Amniotic stem cell (primary cell): ENCODE data around the gene NBAS.

Source experiments
- DNase-seq: peaks from one replicate; lab custom pipeline; 2025; lab: John Stamatoyannopoulos, UW

Gene NBAS

GRCh38 chr2:15560988-15561573 lies at the start of gene NBAS:
TSS of gene NBAS (minus strand) at chr2:15561334. CDS start at chr2:15561304, 30 bp downstream.
- peak; percentile 52 for DNase-seq

DNA sequence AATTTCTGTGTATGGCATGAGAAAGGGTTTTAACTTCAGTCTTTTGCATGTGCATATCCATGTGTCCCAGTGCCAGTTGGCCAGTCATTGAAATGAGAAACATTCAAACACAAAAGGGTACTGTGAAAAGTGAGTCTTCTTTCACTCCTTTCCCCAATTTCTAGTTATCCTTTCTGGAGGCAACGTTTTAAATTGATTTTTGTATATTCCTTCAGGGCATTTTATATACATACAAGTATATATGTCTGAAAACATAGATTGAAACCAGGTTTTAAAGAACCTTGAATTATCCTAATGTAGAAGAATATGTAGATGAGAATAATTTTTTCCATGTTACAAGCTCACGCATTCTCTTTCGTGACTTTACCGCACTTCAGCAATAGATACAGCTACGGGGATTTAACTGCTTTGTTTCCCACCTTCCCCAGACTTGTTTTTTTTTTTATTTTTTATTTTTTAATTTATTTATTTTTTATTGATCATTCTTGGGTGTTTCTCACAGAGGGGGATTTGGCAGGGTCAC lies 49.4 kb upstream of the NBAS start:
- DNase-seq, result no peak

- no peak for DNase-seq
Measured at GRCh38 chr2:15609341-15610042, 48.4 kb upstream of the NBAS start.

GRCh38 chr2:15608392-15608761 lies 47.2 kb upstream of the NBAS start:
- DNase-seq, result no peak

DNA sequence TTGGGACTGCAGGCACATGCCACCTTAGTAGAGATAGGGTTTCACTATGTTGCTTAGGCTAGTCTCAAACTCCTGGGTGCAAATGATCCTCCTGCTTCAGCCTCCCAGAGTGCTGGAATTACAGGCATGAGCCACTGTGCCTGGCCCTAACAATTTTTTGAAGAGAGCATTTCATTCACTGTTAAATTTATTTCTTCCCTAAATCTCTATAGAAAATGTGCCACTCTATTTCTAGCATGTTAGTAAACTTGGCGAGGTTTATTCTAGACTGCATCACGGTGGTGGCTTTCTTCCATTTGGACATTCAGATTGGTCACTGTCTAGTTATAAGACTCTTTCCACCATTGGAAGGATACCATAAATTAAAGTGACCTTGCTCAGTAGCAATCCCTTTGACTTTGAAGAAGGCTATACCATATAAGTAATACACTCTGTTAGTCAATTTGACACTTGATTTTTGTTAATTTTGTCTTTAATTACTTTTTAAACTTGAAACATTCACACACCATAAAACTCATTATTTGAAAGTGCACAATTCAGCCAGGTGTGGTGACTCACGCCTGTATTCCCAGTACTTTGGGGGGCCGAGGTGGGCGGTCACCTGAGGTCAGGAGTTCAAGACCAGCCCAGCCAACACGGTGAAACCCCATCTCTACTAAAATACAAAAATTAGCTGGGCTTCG lies 46.7 kb upstream of the NBAS start:
- DNase-seq, result no peak

DNA sequence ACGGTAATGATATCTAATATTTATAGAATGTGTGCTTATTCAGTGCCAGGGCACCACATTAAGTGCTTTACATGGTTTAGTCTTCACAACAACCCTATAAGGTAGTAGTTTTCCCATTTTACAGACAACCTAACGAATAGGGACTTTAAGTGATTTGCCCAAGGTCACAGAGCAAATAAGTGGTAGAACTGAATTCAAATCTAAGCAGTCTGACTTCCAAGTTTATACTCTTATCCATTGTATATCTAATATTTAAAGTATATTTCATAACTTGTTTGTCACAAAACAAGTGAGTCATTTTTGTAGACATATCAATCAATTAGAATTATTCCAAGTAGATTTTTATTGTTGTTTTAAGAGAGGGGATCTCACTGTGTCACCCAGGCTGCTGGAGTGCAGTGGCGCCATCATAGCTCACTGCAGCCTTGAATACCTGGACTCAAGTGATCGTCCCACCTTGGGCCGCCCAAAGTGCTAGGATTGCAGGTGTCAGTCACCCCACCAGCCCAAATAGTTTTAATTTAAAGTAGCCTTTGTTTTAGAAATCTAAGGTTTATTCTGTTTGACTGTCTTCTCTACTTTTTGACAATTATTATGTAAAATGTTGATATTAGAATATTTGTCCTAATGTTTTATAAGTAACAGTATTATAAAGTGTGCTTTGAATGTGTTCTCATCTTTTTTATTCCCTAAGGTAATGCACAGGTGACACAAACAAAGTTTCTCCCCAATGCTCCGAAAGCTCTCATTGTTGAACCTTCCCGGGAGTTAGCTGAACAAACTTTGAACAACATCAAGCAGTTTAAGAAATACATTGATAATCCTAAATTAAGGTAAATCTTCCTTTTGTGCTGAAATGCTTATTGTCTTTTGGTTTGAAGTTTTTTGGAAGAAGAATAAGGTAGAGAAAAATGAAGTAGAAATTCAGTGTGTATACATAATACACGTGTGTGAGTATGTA lies 45.6 kb upstream of the NBAS start:
- no peak for DNase-seq

DNA sequence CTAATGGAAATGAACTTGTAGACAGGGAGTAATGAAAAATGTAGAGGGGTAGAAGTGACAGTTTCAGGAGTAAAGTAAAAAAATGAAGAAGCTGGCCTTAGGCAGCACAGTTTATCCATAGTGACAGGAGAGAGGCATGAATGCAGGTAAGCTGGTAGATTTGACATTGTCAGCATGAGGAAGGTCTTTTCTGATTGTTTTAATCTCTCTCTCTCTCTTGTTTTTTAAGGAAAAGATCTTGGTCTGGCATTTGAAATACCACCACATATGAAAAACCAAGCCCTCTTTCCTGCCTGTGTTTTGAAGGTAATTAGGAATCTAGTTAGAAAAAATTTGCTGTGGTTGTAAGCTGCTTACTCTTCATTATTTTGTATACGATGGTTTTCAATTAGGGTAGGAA lies 44.6 kb upstream of the NBAS start:
- DNase-seq, result no peak

DNA sequence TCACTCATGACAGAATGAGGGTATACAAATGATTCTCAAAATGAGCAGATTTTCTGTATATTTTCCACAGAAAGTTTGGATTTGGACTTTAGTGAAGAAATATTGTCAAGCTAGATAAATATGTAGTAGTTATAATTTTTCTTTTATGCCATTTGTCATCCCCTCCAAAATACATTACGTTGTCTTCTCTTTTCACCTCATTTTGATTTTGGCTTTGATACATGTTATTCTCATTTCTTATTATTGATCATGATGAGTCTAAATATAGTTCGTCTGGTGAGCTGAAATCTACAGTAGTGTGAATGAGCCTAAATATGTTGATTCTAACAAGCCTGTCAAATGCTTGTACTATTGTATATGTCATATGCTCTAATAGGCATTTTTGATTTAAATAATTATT lies 42.8 kb upstream of the NBAS start:
- DNase-seq, result no peak

- no peak for DNase-seq
Measured at GRCh38 chr2:15603044-15603765, 42.1 kb upstream of the NBAS start.

GRCh38 chr2:15602393-15602792 lies 41.3 kb upstream of the NBAS start:
- DNase-seq, result no peak

DNA sequence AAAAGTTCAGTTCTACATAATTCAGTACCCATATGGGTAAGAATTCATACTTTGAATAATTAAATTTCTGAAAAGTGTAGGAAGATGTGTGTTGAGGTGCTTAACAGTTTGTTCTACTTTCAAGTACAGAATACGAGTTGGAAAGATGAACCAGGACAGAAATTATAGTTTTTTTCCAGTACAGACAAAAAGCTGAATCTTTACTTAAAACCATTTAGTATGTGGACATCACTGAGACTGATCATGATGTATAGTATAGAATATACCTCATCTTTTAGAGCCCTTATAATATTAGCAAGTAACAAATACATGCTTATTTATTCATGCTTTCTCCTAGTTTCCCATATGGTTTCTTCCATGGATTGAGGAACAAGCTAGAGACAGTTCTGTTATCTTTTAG lies 40.5 kb upstream of the NBAS start:
- no peak for DNase-seq

GRCh38 chr2:15599994-15600393 lies 38.9 kb upstream of the NBAS start:
- no peak for DNase-seq

DNA sequence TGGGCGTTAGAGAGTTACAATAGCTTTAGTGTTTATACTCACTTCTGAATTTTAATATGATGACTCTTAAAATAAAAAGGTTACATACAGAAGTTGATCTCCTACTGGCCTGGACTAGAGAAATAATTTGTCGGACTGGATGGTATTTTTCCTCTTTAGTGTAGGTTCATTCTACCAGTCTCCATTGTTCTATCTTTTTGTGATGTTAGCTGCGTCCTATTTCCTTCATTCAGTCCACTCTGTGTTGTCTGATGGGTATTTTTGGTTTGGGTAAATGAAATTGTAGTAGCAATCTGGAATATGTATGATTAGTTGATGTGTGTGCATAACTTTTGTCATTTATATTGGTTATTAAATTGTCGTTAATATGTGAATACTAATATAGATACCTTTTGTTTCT lies 35.8 kb upstream of the NBAS start:
- no peak for DNase-seq

DNA sequence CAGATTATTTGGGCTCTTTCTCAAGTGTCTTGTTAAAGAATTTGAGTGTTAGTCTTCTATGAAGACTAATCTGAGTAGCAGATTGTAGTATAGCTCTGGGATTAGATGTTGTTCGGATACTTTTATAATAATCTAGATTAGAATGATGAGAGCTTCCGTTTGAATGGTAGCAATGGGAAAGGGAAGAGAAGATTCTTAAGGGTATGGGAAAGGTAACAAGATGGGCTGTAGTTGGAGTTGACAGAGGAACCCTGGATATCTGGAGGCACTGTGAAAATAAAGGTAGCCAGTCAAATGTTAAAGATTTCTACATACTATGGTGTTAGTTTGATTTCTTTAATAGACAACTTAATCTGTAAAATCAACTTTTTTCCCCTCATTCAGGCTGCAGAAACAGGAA lies 35.2 kb upstream of the NBAS start:
- DNase-seq, result no peak

- DNase-seq, result no peak
Measured at GRCh38 chr2:15595936-15596335, 34.8 kb upstream of the NBAS start.

GRCh38 chr2:15595342-15595905 lies 34.3 kb upstream of the NBAS start:
- DNase-seq, result no peak

- no peak for DNase-seq
Measured at GRCh38 chr2:15594291-15595256, 33.4 kb upstream of the NBAS start.

- no peak for DNase-seq
Measured at GRCh38 chr2:15593327-15593705, 32.2 kb upstream of the NBAS start.

DNA sequence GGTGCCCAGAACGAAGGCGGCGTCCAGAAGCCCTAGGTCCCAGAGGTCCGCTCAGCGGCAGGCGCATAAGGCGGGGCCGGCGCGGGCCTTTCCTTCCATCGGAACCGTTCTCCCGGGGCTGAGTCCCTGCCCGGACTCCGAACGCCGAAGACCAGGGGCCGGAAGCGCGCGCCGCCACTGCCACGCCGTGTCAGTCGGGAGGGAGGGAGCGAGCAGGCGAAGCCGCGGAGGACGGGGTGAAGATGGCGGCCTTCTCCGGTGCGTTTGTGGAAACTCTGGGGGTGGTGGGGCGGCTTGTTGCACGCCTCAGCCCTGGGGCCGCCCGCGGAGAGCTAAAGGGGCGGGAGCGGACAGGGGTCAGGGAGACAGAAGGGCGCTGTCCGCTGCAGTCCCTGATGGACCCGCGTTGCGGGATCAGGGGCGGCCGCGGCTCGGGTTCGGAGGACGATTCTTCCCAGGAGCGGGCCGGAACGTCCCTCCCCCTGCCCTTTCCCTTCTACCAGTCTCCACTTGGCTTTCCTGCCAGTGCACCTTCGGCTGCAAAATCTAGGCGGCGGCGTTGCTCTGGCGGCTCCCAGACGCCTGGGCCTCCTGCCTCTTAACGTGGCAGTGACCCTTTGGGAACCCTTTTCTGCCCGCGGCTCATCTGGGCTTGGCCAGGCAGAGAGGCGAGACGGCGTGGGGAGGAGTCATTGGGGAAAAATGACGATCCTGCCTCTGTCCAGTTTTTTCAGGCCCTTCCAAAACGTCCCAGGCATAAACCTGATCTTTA lies 30.7 kb upstream of the NBAS start, which contains the start of gene DDX1:
Gene DDX1, plus strand, starts transcription at position 177 of the 772 bp plus-strand sequence. Its CDS starts 66 bp downstream, at position 243.
- peak; percentile 64 for DNase-seq
